HG03196 (cell line): Measurements from ENCODE around the gene ATF1.
"Not testable (repeated sequence)": the region's sequence is repeated elsewhere in the genome, so short reads cannot be mapped to it uniquely, and the experiment has no call there.

Source experiments
- ATAC-seq: cut with Tn5 transposase; IDR thresholded peaks from one replicate; pipeline ENCODE4 v1.9.1; 2021; ENCODE audit not compliant: unreplicated experiment

The ATF1 gene

DNA sequence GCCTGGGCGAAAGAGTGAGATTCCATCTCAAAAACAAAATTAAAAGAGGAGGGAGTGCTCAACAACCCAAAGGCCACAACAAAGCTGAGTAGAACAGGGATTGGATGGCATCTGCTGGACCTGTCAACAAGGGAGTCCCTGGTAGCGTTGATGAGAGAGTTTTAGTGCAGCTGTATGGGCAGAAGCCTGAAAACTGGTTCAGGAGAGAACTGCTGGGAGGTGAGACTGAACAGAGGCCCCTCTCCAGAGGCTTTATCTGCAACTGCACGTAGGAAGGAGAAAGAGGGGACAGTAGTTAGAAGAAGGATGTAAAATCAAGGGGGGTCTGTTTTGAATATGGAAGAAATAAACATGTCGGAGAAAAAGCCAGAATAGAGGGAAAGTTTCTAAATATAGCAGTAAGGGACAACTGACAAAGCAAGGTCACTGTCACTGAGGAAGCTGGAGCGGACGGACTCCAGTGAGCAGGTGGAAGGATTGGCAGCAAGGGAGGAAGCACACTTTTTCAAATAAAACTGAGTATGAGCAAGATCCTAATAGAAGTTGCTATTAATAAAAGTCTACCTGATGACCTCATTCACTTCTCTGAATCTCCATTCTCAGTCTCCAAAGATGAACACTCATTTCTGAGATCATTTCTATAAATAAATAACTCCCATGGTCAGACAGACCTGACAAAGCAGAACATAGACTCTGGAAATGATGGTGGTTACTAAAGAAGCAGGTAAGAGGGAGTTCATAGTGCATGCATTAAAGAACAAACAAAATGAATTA is 11.8 kb upstream of the ATF1 start:
- no peak for ATAC-seq

DNA sequence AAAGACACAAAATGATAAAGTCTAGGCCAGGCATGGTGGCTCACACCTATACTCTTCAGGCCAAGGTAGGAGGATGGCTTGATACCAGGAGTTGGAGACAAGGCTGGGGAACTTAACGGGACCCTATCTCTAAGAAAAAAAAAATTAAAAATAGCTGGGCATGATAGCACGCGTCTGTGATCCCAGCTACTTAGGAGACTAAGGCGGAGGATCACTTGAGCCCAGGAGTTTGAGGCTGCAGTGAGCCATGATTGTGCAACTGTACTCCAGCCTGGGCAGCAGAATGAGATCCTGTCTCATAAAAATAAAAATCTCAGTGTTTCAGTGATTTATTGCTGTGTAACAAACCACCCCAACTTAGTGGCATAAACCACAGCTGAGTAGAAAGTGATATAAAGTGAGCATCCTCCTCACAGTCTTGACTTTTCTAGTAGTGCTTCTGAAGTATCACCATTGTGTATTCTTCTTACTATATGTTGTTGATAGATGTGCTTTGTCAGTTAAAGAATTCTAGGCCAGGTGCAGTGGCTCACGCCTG is 10.6 kb upstream of the ATF1 start:
- no peak for ATAC-seq

DNA sequence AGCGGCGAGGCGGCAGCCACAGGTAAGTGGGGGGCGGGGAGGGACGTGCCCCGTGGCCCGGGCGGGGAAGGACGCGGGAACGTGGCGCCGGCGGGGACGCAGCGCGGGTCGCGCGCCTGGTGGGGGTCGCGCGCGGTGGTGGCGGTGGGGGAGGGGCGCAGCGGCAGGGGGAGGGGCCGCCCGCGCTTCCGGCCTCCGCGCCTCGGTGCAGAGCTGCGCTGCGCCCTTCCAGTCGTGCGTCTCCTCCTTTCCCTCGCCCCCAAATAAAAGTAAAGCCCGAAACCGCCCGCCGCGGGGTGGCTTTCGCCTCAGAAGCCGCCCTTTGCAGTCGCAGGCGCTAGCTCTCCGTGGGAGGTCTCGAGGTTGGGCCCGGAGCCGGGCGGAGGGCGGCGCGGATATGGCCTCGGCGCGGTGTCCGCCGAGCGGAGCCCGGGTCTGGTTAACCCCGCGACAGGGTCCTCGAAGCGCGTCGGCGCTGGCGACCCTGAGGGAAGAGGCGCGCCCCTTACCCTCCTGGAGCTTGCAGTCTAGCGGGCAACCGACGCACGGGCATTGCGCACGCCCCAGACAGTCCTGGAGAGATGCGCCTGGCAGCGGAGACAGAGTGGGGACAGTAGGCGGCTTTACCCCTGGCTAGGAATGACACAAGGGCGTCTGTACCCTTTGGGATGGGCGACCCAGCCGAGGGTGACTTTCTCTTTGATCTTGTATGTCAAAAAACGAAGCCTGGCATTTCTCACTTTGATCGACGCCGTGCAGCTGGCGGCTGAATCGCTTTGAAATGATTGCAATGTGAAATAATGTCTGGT is 589 bp downstream of the ATF1 start:
- ATAC-seq = peak; percentile 50

DNA sequence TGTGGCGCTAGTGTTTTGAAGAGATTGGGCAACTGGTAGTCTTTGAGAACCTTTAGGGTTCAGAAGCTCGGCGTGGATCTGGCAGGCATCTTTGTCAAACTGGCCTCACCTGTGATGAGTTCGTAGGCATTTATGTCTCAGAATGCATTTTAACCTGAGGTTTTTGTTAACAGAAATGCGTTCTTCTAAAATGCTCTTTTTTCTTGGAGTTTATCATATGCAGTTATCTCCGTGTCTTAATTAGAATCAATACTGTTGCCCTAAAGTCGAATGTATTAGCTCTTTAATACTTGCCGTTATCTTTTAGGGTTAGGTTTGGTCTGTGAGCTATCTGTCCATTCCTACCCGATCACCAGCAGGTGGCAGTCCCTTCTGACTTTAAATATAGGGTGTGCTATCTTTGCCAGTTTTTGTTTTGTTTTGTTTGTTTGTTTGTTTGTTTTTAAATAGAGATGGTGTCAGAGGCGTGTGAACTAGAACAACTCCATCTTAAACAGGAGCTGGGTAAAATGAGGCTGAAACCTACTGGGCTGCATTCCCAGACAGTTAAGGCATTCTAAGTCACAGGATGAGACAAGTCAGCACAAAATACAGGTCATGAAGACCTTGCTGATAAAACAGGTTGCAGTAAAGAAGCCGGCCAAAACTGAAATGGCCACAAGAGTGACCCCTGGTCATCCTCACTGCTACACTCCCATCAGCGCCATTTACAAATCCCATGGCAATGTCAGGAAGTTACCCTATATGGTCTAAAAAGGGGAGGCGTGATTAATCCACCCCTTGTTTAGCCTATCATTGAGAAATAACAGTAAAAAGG is 1.4 kb downstream of the ATF1 start:
- ATAC-seq = peak; percentile 36

DNA sequence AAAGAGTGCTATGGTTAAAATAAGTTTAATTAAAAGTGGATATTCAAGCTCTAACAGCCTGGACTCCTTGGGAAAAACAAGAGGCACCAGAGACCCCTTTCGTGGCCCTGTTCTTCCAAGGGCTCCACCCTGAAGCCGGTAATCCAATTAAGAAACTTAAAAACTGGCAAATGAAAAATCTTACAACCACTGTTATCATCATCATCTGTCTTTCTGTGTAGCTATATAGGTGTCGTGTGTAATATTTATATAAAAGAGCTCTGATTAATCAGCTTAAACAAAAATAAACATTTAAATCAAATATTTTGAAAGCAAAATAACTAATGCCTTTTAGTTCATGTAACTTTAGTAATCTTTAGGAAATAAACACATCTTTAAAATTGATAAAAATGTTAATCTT is 4.5 kb downstream of the ATF1 start:
- ATAC-seq = no peak

DNA sequence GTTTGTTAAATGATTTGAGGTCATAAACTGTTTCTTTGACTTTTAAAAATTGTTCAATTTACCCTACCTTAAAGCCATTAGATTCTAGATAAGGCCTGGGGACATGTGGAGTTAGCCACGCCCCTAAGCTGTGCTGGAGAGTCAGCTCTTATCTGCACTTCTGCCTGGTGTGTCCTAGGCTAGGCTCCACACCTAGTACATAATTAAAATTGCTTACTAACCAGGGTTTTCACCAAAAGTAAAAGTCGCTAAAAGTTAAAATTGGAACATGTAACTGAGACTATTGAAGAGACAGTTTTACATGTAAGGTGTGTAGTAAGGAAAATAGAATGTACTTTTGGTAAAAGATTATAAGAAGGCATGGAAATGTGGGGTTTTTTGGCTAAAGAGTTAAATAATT is 4.9 kb downstream of the ATF1 start:
- not testable (repeated sequence) for ATAC-seq

DNA sequence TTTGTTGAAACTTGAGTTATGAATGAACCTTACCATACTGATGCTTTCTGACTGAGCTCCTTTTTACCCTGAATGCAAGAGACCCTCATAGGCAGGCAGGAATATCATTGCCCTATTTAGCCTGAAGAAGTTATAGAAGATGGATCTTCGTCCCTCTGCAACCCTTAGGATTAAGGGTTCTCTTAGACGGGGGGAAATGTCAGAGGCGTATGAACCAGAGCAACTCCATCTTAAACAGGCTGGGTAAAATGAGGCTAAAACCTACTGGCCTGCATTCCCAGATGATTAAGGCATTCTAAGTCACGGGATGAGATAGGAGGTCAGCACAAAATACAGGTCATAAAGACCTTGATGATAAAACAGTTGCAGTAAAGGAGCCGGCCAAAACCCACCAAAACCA is 7.5 kb downstream of the ATF1 start:
- ATAC-seq = no peak

DNA sequence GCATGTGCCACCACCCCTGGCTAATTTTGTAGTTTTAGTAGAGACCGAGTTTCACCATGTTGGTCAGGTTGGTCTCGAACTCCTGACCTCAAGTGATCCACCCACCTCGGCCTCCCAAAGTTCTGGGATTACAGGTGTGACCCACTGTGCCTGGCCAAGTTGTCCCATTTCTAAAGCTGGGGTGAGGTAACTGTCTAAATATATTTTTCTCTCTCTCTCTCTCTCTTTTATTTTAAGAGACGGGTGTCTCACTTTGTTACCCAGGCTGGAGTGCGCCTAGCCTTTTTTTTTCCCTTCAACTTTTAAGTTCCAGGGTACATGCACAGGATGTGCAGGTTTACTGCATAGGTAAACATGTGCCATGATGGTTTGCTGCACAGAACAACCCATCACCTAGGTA is 8.6 kb downstream of the ATF1 start:
- ATAC-seq = no peak

DNA sequence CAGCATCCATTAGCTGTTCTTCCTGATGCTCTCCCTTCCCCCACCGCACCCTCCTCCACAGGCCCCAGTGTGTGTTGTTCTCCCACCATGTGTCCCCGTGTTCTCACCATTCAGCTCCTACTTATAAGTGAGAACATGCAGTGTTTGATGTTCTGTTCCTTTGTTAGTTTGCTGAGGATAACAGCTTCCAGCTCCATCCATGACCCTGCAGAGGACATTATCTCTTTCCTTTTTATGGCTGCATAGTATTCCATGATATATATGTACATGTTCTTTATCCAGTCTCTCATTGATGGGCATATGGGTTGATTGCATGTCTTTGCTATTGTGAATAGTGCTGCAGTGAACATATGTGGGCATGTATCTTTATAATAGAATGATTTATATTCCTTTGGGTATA is 9.0 kb downstream of the ATF1 start:
- ATAC-seq = no peak

DNA sequence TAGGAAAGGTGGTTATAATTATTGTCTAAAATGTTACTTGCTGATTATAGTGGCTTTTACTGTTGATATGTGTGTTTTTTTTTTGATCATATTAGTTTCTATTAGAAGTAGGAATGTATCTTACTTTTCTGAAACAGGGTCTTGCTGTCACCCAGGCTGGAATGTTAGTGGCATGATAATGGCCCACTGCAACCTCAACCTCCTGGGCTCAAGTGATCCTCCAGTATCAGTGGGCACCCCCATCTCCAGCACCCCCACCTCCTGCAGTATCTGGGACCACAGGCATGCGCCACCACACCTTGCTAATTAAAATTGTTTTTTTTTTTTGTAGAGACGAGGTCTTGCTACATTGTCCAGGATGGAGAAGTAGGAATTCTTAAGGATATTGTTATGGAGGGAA is 11.3 kb downstream of the ATF1 start:
- ATAC-seq = no peak

DNA sequence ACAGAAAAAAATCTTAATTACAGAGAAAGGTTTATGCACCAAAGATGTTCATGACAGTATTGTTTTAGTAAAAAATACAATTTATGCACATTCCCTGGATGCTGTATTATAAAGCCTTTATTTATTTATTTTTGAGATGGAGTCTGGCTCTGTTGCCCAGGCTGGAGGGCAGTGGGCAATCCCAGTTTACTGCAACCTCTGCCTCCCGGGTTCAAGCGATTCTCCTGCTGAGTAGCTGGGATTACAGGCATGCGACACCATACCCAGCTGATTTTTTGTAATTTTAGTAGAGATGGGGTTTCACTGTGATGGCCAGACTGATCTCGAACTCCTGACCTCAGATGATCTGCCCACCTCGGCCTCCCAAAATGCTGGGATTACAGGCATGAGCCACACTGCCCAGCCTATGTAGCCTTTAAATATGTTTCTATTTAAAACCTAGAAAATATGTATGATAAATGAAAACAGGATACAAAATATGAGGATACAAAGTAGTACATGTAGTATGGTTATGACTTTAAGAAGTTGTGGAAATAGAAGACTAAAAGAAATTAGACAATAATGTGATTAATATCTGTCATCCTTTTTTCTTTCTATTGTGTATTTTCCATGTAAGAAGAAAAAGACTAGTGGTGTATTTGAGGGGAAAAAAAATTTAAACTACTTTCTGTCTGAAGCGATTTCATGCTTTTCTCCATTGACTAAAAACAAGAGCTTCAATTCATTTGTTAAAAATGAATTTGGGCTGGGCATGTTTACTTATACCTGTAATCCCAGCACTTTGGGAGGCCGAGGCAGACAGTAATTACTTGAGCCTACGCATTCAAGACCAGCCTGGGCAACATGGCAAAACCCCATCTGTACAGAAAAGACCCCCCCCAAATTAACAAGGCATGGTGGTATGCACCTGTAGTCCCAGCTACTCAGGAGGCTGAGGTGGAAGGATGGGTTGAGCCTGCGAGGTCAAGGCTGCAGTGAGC is 13.1 kb downstream of the ATF1 start:
- no peak for ATAC-seq

DNA sequence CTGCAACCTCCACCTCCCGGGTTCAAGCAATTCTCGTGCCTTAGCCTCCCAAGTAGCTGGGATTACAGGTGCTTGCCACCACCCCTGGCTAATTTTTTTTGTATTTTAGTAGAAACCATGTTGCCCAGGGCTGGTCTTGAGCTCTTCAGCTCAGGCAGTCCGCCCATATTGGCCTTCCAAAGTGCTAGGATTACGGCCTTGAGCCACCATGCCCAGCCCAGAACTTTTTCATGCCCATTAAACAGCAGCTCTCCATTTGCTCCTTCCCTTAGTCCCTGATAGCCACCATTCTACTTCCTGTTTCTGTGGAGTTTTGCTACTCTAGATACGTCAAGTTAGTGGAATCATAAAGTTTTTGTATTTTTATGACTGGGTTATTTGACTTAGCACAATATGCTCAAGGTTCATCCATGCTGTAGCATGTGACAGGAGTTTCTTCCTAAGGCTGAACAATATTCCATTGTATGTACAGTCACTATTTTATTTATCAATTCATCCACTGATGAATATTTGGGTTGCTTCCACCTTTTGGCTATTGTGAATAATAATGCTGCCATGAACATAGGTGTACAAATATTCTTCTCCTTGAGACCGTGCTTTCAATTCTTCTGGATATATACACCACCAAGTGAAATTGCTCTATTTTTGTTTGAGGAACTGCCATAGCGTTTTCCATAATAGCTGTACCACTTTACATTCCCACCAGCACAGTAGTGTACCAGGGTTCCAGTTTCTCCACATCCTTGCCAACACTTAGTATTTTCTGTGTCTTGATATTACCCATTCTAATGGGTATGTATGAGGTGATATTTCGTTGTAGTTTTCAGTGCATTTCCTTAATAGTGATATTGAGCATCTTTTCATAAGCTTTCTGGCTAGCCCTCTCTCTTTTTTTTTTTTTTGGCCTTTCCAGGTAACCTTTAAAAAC is 15.0 kb downstream of the ATF1 start:
- ATAC-seq = no peak

DNA sequence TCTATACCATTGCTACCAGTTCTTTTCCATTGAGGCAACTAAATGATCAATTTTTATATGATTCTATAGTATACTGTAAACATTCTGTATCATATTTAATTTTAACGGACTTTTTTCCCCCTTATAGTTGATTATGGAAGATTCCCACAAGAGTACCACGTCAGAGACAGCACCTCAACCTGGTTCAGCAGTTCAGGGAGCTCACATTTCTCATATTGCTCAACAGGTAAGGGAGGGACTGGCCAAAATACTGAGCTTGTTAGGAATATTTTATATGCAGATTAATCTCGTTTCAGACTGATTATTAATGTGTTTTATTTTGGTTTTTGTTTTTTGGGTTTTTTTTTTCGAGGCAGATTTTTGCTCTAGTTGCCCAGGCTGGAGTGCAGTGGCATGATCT is 16.1 kb downstream of the ATF1 start:
- ATAC-seq = no peak

DNA sequence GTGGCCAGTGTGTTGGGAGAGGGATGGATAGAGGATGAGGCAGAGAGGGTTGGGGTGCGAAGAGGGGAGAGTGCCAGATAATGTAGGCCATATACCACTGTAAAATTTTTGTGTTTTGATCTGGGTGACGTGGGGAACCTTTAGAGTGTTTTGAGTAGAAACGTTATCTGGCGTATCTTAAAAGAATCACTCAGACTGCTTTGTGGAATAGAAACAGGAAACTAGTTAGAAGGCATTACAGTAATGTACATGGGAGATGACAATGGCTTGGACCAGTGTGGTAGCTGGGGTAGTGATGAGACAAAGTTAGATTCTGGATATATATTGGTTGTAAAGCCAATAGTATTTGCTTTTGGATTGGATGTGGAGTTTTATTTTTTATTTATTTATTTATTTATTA is 20.6 kb downstream of the ATF1 start:
- no peak for ATAC-seq

DNA sequence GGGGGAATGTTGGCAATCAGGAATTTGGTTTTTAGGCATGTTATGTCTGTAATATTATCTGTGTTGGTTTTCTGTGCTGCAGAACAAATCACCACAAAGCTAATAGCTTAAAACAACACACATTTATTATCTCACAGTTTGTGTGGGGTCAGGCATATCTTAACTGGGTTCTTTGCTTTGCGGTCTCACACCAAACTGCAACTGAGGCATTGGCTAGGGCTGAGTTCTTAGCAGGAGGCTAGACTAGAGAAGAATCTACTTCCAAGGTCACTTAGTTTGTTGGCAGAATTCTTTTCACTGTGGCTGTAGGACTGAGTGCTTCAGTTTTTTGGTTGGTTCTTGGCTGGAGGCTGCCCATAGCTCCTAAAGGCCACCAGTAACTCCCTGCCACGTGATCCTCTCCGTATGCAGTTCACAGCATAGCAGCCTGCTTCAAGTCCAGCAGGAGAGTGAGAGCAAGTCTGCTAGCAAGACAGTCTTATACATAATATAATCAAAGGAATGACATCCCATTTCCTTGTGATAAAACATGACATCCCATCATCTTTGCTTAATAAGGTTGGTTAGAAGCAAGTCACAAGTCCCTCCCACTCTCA is 21.6 kb downstream of the ATF1 start:
- ATAC-seq = no peak

DNA sequence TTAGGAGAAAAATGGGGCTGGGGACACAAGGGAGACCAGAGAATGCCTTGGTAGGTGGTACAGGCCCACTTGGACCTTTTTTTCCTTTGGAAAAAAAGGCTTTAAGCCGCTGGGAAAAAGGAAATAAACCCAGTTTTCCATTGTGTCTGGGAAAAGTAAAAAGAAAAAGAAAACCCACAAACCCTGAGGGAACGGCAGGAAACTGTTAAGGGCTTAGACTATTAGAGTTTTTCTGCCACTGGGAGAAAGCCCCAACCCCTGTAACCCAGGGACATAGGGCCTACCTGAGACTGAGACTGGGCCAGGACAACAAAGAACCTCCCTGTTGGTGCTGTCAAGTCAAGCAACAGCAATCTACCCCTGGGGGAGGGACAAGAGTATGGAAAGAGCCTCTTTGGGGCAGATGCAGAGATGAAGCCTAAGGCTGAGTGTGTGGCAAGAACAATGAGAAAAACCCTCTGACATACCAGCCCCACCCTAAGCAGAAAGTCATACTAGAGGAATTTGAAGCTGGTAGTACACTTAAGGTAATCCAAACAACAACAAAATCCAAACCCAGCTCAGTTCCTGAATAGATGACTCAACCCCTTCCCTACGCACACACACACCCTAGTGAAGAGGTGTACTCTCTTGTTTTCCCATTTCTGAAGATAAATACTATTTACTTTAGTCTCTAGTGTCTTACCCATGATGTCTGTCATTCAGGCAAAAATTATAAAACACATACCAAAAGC is 22.8 kb downstream of the ATF1 start:
- no peak for ATAC-seq

DNA sequence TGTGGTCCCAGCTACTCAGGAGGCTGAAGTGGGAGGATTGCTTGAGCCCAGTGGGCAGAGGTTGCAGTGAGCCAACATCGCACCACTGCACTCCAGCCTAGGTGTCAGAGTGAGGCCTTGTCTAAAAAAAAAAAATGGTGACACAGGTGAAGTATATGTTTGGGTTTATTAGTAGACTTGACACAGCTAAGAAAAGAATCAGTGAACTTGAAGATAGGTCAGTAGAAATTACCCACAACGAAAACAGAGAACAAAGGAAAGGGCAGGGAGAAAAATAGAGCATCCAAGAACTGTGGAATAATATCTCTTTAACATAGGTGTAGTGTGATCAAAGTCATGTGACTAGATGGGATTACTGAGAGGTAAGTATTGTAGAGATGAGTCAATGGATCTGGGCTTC is 23.7 kb downstream of the ATF1 start:
- no peak for ATAC-seq

DNA sequence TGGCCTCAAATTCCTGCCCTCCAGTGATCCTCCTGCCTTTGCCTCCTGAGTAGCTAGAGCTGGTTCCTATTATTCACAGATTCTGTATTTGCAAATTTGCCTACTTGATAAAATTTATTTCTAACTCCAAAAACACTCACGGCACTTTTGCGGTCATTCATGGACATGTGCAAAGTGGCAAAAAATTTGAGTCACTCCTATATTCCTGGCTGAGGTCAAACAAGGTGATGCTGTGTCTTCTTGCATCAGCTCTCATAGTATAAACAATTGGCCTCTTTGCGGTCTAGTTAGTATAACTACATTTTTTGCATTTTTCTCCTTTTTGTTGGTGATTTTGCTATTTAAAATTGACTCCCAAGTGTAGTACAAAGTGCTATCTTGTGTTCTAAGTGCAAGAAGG is 24.7 kb downstream of the ATF1 start:
- ATAC-seq = no peak
